Panc1 (cell line): ENCODE data around the gene LRP1B.

ENCODE experiments used
- POLR2AphosphoS5 ChIP-seq: IDR thresholded peaks from 2 replicates; pipeline ENCODE4 v1.6.1; 2012; ENCODE audit warnings: mild to moderate bottlenecking, low read depth, low read length, moderate library complexity
- TF ChIP-seq, protein P1 (sequence below): fragments of 450-650 bp; IDR thresholded peaks from 2 replicates; pipeline ENCODE4 v1.5.1; 2017; ENCODE audit warnings: mild to moderate bottlenecking

DNA sequence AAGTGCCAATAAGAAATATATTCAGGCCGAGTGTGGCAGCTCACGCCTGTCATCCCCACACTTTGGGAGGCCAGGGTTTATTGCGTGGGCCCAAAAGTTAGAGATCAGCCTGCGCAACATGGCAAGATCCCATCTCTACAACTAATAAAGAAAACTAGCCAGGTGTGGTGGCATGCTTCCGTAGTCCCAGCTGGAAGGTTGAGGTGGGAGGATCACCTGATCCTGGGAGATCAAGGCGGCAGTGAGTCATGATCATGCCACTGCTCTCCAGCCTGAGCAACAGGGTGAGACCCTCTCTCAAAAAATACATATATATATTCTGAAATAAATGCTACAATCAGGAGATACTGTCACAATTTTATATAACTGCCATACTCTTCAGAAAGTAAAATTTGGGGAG, 1745.9 kb downstream of the LRP1B start:
- TF ChIP-seq, protein P1, sequence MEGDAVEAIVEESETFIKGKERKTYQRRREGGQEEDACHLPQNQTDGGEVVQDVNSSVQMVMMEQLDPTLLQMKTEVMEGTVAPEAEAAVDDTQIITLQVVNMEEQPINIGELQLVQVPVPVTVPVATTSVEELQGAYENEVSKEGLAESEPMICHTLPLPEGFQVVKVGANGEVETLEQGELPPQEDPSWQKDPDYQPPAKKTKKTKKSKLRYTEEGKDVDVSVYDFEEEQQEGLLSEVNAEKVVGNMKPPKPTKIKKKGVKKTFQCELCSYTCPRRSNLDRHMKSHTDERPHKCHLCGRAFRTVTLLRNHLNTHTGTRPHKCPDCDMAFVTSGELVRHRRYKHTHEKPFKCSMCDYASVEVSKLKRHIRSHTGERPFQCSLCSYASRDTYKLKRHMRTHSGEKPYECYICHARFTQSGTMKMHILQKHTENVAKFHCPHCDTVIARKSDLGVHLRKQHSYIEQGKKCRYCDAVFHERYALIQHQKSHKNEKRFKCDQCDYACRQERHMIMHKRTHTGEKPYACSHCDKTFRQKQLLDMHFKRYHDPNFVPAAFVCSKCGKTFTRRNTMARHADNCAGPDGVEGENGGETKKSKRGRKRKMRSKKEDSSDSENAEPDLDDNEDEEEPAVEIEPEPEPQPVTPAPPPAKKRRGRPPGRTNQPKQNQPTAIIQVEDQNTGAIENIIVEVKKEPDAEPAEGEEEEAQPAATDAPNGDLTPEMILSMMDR: no peak
- TF ChIP-seq POLR2AphosphoS5: no peak
